HEK293T (cell line): Measurements from ENCODE around the gene SSH2.

Experiments used
- ARNT ChIP-seq: fragments of 450-650 bp; IDR thresholded peaks from 2 replicates; pipeline ENCODE4 v1.6.1; 2017; ENCODE audit warnings: mild to moderate bottlenecking
- BHLHE40 ChIP-seq: fragments of 450-650 bp; IDR thresholded peaks from 2 replicates; pipeline ENCODE4 v1.6.1; 2016; ENCODE audit warnings: mild to moderate bottlenecking, moderate library complexity, borderline replicate concordance
- CTBP1 ChIP-seq: fragments of 450-650 bp; IDR thresholded peaks from 2 replicates; pipeline ENCODE4 v1.6.1; 2016; ENCODE audit warnings: borderline replicate concordance
- FOXA1 ChIP-seq: fragments of 450-650 bp; IDR thresholded peaks from 2 replicates; pipeline ENCODE4 v1.6.1; 2016; ENCODE audit warnings: mild to moderate bottlenecking
- FOXK2 ChIP-seq: fragments of 450-650 bp; IDR thresholded peaks from 2 replicates; pipeline ENCODE4 v1.6.1; 2016; ENCODE audit warnings: mild to moderate bottlenecking
- FOXM1 ChIP-seq: fragments of 450-650 bp; IDR thresholded peaks from 2 replicates; pipeline ENCODE4 v1.6.1; 2017; ENCODE audit warnings: mild to moderate bottlenecking, borderline replicate concordance
- L3MBTL2 ChIP-seq: fragments of 450-650 bp; conservative IDR thresholded peaks from 2 replicates; pipeline ENCODE4 v1.6.1; 2016; ENCODE audit warnings: mild to moderate bottlenecking
- NFRKB ChIP-seq: fragments of 450-650 bp; IDR thresholded peaks from 2 replicates; pipeline ENCODE4 v1.6.1; 2016; ENCODE audit warnings: mild to moderate bottlenecking, moderate library complexity
- PKNOX1 ChIP-seq: fragments of 450-650 bp; IDR thresholded peaks from 2 replicates; pipeline ENCODE4 v1.6.1; 2016
- SP1 ChIP-seq: fragments of 450-650 bp; IDR thresholded peaks from 2 replicates; pipeline ENCODE4 v1.6.1; 2017
- SUZ12 ChIP-seq: fragments of 450-650 bp; IDR thresholded peaks from 2 replicates; pipeline ENCODE4 v1.6.1; 2016; ENCODE audit warnings: mild to moderate bottlenecking
- TARDBP ChIP-seq: fragments of 450-650 bp; IDR thresholded peaks from 2 replicates; pipeline ENCODE4 v1.6.1; 2016
- ZNF384 ChIP-seq: fragments of 450-650 bp; IDR thresholded peaks from 2 replicates; pipeline ENCODE4 v1.6.1; 2016

DNA sequence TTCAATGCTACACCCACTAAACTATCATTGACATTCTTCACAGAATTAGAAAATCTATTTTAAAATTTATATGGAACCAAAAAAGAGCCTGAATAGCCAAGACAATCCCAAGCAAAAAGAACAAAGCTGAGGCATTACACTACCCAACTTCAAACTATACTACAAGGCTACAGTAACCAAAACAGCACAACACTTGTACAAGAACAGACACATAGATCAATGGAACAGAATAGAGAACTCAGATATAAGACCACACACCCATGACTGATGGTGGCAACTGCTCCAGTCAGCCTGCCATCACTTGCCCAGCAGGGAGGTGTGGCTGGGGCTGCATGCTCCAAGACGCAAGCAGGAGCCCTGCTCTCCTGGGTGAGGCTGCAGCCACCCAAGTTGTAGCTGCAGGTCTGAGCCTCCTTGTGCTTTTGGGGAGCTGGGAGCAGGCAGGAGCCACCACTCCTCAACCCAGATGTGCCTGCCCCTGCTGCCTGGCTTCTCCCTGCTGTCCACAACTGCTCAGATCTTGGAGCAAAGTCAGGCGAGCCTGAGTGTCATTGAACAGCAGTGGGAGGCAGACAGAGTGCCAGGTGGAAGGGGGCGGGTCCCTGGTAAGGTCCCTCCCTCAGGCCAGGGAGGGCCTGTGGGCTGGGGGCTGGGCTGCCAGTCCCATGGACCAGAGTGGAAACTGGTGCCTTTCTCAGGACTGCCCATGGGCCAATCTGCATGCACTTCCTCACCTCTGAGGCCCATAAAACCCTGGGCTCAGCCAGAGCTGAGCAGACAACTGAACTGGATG is 24.7 kb downstream of the SSH2 start:
- TF ChIP-seq SP1 (no peak), BHLHE40 (no peak), PKNOX1 (no peak), FOXK2 (no peak), FOXA1 (no peak), FOXM1 (no peak), SUZ12 (no peak), TARDBP (no peak), ZNF384 (no peak), ARNT (no peak), L3MBTL2 (no peak), NFRKB (no peak), CTBP1 (no peak)
